Hair follicular keratinocyte (primary cell): ENCODE results near the gene CYP19A1. TPM values are rescaled to one million over a fixed set of nuclear protein-coding genes. Genes with fewer than 3 reads are reported as not detected.

Source experiments
- total RNA-seq: library from RNA; depleted of rRNA; stranded (reverse); fragments of >200 nt; gene quantifications from 2 replicates; pipeline ENCODE4 v1.2.3, GENCODE V29; 2015

The CYP19A1 gene
- total RNA-seq: not detected in 2 replicates

DNA sequence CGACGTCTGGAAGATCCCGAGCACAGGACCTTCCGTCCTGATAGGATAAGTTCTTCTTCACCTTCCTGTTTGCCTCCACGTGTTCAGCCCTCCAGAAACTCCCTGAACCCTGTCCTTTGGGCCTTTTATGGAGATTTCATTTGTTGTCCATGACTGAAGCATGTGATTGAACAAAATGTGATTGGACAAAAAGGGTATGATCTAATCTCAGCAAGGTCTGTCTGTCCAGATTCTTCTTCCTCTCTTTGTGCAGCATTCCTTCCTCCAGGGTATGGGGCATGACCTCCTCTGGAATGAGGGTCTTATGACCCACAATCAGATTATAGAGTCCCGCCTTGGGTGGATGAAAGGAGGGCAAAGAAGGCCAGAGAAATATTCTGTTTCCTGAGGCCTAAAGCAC, at the start of gene CYP19A1:
Gene CYP19A1 (minus strand): TSS at position 101 of the 400 bp plus-strand sequence. CDS start 95,684 bp downstream, outside the sequence.

GRCh38 chr15:51341366-51342226, 3.2 kb upstream of the CYP19A1 start, which contains the start of gene GLDN:
TSS of gene GLDN (plus strand) at chr15:51341655. CDS start at chr15:51341685, 30 bp downstream.

Other genes starting within 250 kb of the CYP19A1 start
- gene TNFAIP8L3, start 243.7 kb downstream of the CYP19A1 start, total RNA-seq: 1.1 and 1.3 TPM in 2 replicates
- gene GLDN, start 3.1 kb upstream of the CYP19A1 start, total RNA-seq: not detected in 2 replicates